ENCODE results near the gene HNRNPH3. TPM values are rescaled to one million over a fixed set of nuclear protein-coding genes. Genes with fewer than 3 reads are reported as not detected.
"Not testable (repeated sequence)": the region's sequence is repeated elsewhere in the genome, so short reads cannot be mapped to it uniquely, and the experiment has no call there.

The HNRNPH3 gene
- total RNA-seq, 1 experiment from 2014 or later, result 143 TPM

- CTCF ChIA-PET, result interaction anchor here (0.7 kb wide), 2 partner anchors 19 to 230 kb away, joined by 4 to 5 read pairs; no protein-coding TSS in a partner anchor
- in situ Hi-C loops (cut with HindIII; ENCODE audit: low pct_unique_long_range_greater_than_20kb, low sequenced_read_pairs), result no loop called here
Measured at GRCh38 chr10:68315582-68315981, 16.3 kb upstream of the HNRNPH3 start.

DNA sequence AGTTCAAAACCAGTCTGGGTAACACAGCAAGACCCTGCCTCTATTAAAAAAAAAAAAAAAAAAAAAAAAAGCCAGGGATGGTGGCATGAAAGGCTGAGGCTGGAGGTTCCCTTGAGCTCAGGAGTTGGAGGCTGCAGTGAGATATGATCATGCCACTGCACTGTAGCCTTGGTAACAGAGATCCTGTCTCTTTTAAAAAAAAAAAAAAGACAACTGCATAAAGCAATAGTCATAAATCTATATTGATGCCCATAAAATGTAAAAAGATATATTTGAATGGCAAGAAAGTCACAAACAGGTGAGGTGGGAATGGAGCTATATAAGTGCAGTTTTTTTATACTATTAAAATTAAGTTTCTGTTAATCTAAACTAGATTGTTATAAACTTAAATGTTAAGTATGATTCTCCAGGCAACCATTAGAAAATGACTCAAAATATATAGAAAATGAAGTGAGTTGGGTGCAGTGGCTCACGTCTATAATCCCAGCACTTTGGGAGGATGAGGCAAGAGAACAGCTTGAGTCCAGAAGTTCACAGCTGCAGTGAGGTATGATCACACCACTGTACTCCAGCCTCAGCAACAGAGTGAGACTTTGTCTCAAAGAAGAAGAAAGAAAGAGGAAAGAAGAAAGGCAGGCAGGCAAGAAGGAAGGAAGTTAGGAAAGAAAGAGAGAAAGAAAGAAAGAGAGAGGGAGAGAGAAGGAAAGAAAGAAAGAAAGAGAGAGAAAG is 13.4 kb upstream of the HNRNPH3 start:
- no peaks in the 10 kb centered on the region for H3K36me3 ChIP-seq (ENCODE audit: control insufficient read depth, insufficient read depth, low read length)
- H3K9me3 ChIP-seq (ENCODE audit: control insufficient read depth, insufficient read depth, low read depth, low read length), result peaks cover 10% of the 10 kb centered on the region; the same call in 1 of the 2 replicates
- TF ChIP-seq SIN3A (IDR thresholded peaks at IDR 0.05; ENCODE audit: borderline replicate concordance, insufficient read depth, low read depth, low read length) (no peak), TCF7L2 (IDR thresholded peaks at IDR 0.05; ENCODE audit: low read depth, low read length) (no peak), POLR2AphosphoS5 (IDR thresholded peaks at IDR 0.05; ENCODE audit: low read depth, low read length) (no peak)
- TF ChIP-seq, protein P1, sequence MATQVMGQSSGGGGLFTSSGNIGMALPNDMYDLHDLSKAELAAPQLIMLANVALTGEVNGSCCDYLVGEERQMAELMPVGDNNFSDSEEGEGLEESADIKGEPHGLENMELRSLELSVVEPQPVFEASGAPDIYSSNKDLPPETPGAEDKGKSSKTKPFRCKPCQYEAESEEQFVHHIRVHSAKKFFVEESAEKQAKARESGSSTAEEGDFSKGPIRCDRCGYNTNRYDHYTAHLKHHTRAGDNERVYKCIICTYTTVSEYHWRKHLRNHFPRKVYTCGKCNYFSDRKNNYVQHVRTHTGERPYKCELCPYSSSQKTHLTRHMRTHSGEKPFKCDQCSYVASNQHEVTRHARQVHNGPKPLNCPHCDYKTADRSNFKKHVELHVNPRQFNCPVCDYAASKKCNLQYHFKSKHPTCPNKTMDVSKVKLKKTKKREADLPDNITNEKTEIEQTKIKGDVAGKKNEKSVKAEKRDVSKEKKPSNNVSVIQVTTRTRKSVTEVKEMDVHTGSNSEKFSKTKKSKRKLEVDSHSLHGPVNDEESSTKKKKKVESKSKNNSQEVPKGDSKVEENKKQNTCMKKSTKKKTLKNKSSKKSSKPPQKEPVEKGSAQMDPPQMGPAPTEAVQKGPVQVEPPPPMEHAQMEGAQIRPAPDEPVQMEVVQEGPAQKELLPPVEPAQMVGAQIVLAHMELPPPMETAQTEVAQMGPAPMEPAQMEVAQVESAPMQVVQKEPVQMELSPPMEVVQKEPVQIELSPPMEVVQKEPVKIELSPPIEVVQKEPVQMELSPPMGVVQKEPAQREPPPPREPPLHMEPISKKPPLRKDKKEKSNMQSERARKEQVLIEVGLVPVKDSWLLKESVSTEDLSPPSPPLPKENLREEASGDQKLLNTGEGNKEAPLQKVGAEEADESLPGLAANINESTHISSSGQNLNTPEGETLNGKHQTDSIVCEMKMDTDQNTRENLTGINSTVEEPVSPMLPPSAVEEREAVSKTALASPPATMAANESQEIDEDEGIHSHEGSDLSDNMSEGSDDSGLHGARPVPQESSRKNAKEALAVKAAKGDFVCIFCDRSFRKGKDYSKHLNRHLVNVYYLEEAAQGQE (IDR thresholded peaks at IDR 0.05; ENCODE audit: insufficient read depth in 1 of 2, low read depth in 2 of 2, low read length in 1 of 2), result no peak
- in situ Hi-C loops (cut with HindIII; ENCODE audit: low pct_unique_long_range_greater_than_20kb, low sequenced_read_pairs), result no loop called here
- H3K4me1 ChIP-seq (ENCODE audit: control insufficient read depth, insufficient read depth, low read length), result no peaks in the 10 kb centered on the region
- no peak overlapping the region for H3K4me3 ChIP-seq (ENCODE audit: low read depth in 2 of 2, low read length in 2 of 2)
- peak overlapping the region; percentile 30; the same call in 1 of the 2 replicates for H3K27ac ChIP-seq (ENCODE audit: low read length)
- no peaks in the 10 kb centered on the region for H3K27me3 ChIP-seq (ENCODE audit: control insufficient read depth, insufficient read depth, low read length)
- POLR2A ChIA-PET, result interaction anchor here (0.7 kb wide), 1 partner anchor 62 kb away, joined by 8 read pairs; no protein-coding TSS in a partner anchor
- intact Hi-C loops (cut with micrococcal nuclease; ENCODE audit: unreplicated experiment), result loop anchor here (2.0 kb wide), 1 partner anchor 76 kb away; no protein-coding TSS in a partner anchor
- no TSS peak for BruUV-seq (replicated peaks)
- DNase-seq (ENCODE audit: low read depth, low spot score), result no peak
- ATAC-seq, result no peak
- CTCF ChIA-PET, result no interaction called here

More at GRCh38 chr10:68315582-68315981, 16.3 kb upstream of the HNRNPH3 start:
- ATAC-seq, result no peak
- no peaks in the 10 kb centered on the region for H3K27me3 ChIP-seq (ENCODE audit: control insufficient read depth, insufficient read depth, low read length)
- no peak overlapping the region for H3K4me3 ChIP-seq (ENCODE audit: low read depth in 2 of 2, low read length in 2 of 2)
- no peak for DNase-seq (ENCODE audit: low read depth, low spot score)
- no peaks in the 10 kb centered on the region for H3K4me1 ChIP-seq (ENCODE audit: control insufficient read depth, insufficient read depth, low read length)
- no peak for TF ChIP-seq TCF7L2 (IDR thresholded peaks at IDR 0.05; ENCODE audit: low read depth, low read length)
- no peak for TF ChIP-seq CTCF (IDR thresholded peaks at IDR 0.05)
- TF ChIP-seq POLR2AphosphoS5 (IDR thresholded peaks at IDR 0.05; ENCODE audit: low read depth, low read length), result no peak
- TF ChIP-seq SIN3A (IDR thresholded peaks at IDR 0.05; ENCODE audit: borderline replicate concordance, insufficient read depth, low read depth, low read length), result no peak
- TF ChIP-seq, protein P1 (IDR thresholded peaks at IDR 0.05; ENCODE audit: insufficient read depth in 1 of 2, low read depth in 2 of 2, low read length in 1 of 2), result no peak
- H3K36me3 ChIP-seq (ENCODE audit: control insufficient read depth, insufficient read depth, low read length), result no peaks in the 10 kb centered on the region
- H3K9me3 ChIP-seq (ENCODE audit: control insufficient read depth, insufficient read depth, low read depth, low read length), result peaks cover 10% of the 10 kb centered on the region; the same call in 1 of the 2 replicates
- no TSS peak for BruUV-seq (replicated peaks)
- intact Hi-C loops (cut with micrococcal nuclease; ENCODE audit: unreplicated experiment), result no loop called here
- H3K27ac ChIP-seq (ENCODE audit: low read length), result no peak overlapping the region
- POLR2A ChIA-PET, result interaction anchor here (0.6 kb wide), 1 partner anchor 131 kb away, joined by 19 read pairs; no protein-coding TSS in a partner anchor

DNA sequence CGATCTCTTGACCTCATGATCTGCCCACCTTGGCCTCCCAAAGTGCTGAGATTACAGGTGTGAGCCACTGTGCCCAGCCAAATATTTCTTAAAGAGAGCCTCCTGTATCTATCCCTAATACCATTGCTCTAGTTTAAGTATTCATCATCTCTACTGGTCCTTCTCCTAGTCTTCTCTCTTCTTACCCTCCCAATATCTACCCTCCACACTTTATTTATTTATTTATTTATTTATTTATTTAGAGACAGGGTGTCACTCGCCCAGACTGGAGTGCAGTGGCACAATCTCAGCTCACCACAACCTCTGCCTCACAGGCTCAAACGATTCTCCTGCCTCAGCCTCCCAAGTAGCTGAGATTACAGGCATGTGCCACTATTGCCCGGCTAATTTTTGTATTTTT is 7.5 kb upstream of the HNRNPH3 start:
- H3K4me1 ChIP-seq (ENCODE audit: control insufficient read depth, insufficient read depth, low read length), result peaks cover 19% of the 10 kb centered on the region
- POLR2A ChIA-PET; BruUV-seq (replicated peaks); H3K36me3 ChIP-seq (ENCODE audit: control insufficient read depth, insufficient read depth, low read length); ATAC-seq; in situ Hi-C loops (cut with HindIII; ENCODE audit: low pct_unique_long_range_greater_than_20kb, low sequenced_read_pairs); CTCF ChIA-PET; H3K27me3 ChIP-seq (ENCODE audit: control insufficient read depth, insufficient read depth, low read length); H3K27ac ChIP-seq (ENCODE audit: low read length); intact Hi-C loops (cut with micrococcal nuclease; ENCODE audit: unreplicated experiment); H3K9me3 ChIP-seq (ENCODE audit: control insufficient read depth, insufficient read depth, low read depth, low read length); H3K4me3 ChIP-seq (ENCODE audit: low read depth in 2 of 2, low read length in 2 of 2); DNase-seq (ENCODE audit: low read depth, low spot score): not testable (repeated sequence)

Measured in Panc1 (cell line).